GM12875 (cell line): ENCODE measurements around the gene OAS3.
A peak's percentile ranks its signal among the peaks of the same experiment; 100 is the strongest.

Source experiments
- H3K4me3 ChIP-seq: one replicate; pipeline ENCODE4 v1.5.1; 2011; ENCODE audit warnings: low read depth, low read length, control low read depth
- CTCF ChIP-seq: IDR thresholded peaks from 2 replicates; pipeline ENCODE4 v1.5.1; 2011; ENCODE audit warnings: low read depth, mild to moderate bottlenecking, control low read depth, inconsistent platforms, low read length, moderate library complexity, borderline replicate concordance; ENCODE audit not compliant: insufficient read depth

Gene OAS3

GRCh38 chr12:112974904-112975303, 36.6 kb downstream of the OAS3 start:
- TF ChIP-seq CTCF: no peak
- H3K4me3 ChIP-seq: no peak overlapping the region

GRCh38 chr12:112977139-112977538, 38.9 kb downstream of the OAS3 start:
- no peak for TF ChIP-seq CTCF
- H3K4me3 ChIP-seq: no peak overlapping the region

GRCh38 chr12:112977641-112978040, 39.4 kb downstream of the OAS3 start:
- H3K4me3 ChIP-seq: peak overlapping the region; percentile 88
- TF ChIP-seq CTCF: no peak

GRCh38 chr12:112978163-112979040, 40.1 kb downstream of the OAS3 start, which contains the start of gene OAS2:
Gene OAS2, plus strand, starts transcription at chr12:112978519. Its CDS starts 90 bp downstream, at chr12:112978609.
- peak within 1 kb of the TSS; percentile 88 for H3K4me3 ChIP-seq
- no peak for TF ChIP-seq CTCF

- TF ChIP-seq CTCF: no peak
Measured at GRCh38 chr12:112979041-112979680, 40.9 kb downstream of the OAS3 start.

GRCh38 chr12:112980491-112981158, 42.4 kb downstream of the OAS3 start:
- H3K4me3 ChIP-seq: peak overlapping the region; percentile 33
- TF ChIP-seq CTCF: no peak

More at GRCh38 chr12:112979041-112979680, 40.9 kb downstream of the OAS3 start:
- peak overlapping the region; percentile 88 for H3K4me3 ChIP-seq
